GM15510 (cell line): ENCODE results near the gene PSTPIP1.
A peak's percentile ranks its signal among the peaks of the same experiment; 100 is the strongest.

ENCODE experiments used
- POLR2A ChIP-seq: IDR thresholded peaks from 3 replicates; pipeline ENCODE4 v1.6.1; 2011; ENCODE audit warnings: borderline replicate concordance; ENCODE audit not compliant: insufficient read length; ENCODE audit errors: extremely low read depth

PSTPIP1 gene

GRCh38 chr15:77066971-77067690 is 72.2 kb downstream of the PSTPIP1 start:
- no peak for TF ChIP-seq POLR2A

DNA sequence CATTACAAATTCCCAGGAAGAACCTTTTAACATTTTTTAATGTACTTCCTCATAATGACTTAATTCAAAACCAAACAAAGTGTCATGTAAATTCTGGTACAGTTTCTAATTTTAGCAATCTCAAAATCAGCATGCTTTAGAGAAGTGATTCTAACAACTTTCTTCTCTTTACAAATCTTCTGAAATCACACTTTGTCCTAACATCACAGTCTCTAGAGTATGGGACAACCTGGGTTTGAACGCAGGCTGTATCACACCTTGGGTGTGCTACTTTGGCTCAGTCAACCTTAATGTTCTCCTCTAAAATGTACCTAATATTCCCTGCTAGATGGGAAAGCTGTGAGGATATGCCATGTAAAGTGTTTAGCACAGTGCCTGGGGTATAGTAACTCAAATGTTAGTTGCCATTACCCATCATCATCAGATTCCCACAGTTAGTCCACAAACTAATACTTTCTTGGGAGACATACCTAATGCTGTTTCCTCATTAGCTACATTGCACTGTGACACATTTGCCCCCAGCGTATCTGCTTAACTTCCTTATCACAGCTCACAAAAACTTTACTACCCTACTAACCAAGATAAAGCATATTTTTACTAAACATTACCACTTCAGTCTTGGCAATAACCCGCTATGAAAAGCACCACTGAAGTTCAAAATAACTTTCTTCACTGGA is 72.9 kb downstream of the PSTPIP1 start:
- no peak for TF ChIP-seq POLR2A

DNA sequence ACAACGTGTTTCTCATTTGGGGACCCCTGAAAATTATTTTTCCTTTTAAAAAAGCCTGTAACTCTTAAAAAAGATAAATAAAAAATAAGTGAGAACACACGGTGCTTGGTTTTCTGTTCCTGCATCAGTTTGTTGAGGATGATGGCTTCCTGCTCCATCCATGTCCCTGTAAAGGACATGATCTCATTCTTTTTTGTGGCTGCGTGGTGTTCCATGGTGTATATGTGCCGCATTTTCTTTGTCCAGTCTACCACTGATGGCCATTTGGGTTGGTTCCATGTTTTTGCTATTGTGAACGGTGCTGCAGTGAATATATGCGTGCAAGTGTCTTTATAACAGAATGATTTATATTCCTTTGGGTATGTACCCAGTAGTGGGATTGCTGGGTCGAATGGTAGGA is 73.7 kb downstream of the PSTPIP1 start:
- no peak for TF ChIP-seq POLR2A

DNA sequence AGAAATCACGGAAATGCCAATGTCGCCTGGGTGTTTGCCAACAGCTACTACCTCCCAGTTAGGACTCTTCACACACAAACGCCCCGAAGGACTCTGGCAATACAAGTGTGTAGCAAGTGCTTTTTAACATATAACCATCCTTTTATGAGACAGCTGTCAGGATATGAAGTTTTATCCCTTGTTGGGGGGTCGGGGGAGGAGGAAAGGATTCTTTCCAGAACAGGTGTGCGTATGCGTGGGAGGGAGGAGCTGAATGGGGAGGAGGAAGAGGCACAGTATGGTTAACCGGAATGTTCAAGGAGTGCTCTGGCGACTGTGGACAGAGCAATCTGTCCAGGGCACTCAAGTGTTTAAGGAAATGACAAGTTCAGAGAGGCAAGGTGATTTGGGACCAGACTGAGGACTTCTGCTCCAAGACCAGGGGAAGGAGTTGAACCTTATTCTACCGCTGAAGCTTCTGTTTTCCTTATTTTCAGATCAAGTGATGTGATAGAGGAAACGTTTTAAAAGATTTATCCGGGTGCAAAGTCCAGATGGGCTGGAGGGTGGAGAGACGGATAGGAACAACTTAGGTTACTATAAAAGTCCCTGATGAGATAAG is 74.7 kb downstream of the PSTPIP1 start:
- no peak for TF ChIP-seq POLR2A

DNA sequence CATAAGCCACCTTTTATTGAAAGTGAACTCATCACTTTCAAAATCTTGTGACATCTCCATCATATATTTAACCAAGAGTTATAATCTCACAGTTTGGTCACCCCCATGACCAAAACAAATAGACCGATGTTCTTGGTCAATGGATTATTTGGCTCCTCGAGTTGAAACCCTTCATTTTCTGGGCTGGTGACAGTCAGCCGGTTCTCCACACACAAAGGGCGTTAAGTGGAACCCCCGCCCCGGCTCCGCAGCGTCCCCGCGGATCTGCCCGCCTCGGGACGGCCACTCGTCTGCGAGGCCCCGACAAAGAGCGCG is 75.2 kb downstream of the PSTPIP1 start:
- TF ChIP-seq POLR2A = no peak

GRCh38 chr15:77070495-77071304 is 75.8 kb downstream of the PSTPIP1 start, which contains the start of gene TSPAN3:
Gene TSPAN3, minus strand, starts transcription at chr15:77071109. Its CDS starts 155 bp downstream, at chr15:77070954.
- TF ChIP-seq POLR2A = peak; percentile 79

DNA sequence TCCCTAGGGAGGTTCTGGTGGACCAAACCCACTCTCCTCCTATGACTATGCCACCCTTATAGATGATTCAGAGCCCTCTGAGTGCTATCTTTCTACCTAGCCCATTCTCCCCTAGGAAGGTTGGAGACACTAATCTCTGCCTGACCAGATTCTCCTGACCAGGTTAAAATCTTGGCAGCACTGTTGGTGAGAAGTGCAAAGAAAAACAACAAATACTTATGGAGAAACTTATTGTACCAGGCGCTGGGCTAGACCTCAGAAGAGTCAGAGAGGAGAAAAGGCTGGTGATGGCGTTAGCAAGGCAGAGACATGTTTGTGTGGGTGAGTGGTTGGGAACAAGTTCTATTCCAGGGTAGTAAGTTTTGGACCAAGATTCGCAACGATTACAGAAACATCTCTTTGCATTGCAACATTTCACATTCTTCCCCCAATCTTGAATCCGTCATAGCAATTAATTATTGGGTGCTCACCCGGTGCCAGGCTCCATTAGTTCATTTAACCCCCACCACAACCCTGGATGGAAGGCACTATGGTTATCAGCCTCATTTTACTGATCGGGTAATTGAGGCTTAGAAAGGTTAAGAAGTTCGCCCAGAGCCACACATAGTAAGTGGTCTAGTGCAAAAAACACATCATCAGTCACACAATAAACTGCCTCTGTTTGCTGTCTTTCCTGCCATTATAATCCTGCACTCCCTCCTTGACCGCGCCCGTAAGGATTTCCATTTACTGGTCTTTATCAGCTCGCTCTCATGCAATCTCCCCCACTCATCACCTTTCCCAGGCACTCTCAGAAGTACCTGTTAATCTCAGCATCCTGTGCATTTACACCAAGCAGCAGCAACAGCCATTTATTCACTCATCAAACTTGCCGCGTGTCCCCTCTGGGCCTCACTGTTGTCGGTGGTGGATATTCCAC is 76.6 kb downstream of the PSTPIP1 start:
- no peak for TF ChIP-seq POLR2A

DNA sequence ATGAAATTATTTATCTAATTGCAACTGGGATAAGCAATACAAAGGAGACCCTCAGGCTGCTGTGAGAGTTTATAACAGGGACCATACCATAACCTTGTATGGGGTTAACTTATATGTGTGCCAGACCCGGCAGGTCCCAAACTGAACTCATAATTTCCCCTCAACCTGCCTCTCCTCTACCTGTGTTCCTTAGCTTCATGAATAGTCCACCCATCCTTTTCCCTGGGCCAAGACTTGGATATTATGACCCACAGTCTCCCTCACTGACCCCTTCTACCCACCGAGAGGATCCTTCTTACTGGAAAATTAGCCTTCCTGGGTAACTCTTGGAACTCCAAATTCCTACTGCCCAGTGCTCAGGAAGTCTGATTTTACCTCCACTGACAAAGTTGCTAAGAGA is 79.4 kb downstream of the PSTPIP1 start:
- TF ChIP-seq POLR2A = no peak

DNA sequence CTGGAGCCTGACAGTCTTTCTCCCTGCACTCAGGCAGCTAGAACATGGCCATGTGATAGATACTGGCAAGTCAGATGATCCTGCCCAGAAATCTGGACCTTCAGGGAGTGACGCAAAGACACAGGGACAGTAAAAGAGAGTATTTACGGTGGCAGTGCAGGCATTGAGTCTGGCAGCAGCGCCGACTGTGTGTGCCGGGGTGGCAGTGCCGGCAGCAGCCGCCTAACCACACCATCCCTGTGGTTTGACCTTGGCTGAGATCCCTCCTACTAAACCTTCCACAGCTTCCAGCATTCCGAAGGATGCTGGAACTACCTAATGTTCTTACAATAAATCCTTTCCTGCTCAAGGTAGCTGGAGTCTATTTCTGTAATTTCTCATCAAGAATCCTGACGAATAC is 80.6 kb downstream of the PSTPIP1 start:
- no peak for TF ChIP-seq POLR2A

DNA sequence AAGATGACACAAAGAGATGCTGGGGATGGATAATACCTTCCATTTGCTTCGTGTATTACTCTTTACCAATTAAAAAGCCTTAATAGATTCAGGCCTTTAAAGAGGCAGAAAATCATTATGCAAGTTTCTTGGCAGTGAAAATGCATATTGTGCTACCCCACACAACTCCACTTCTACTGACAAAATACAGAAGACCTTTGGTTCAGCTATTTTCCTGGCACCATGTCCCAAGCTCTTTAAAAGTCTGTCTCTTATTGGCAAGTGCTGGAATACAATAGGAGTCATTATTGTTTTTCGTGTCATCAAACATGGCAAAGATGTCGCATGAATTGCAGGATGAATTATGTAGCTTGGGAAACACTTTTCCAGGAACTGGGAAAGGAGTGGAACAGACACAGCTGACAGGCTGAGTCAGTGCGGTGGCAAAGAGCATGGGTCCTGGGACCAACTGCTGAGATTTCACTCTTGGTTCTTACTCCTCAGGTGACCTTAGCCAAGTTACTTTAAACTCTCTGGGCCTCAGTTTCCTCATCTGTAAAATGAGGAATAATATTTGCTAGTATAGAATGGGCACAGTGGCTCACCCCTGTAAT is 81.5 kb downstream of the PSTPIP1 start:
- no peak for TF ChIP-seq POLR2A

GRCh38 chr15:77081971-77082370 is 87.0 kb downstream of the PSTPIP1 start:
- no peak for TF ChIP-seq POLR2A

- no peak for TF ChIP-seq POLR2A
Observed at GRCh38 chr15:77083381-77084160, 88.6 kb downstream of the PSTPIP1 start.

DNA sequence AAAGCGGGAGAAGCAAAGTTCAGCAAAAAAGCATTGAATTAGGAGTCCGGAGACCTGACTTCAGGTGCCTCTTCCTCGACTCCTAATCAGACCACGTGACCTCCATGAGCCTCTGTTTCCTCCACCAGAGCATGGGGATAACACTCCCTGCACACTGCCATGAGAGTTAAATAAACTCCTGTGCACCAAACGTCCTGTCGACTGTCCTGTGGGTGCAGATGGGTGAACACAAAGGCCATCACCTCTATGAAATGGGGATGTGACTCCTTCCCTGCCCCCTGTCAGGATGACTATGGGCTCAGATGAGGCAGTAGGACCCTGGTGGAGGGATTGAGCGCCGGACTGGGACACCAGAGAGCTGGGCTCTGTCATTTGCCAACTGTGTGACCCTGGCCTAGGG is 89.5 kb downstream of the PSTPIP1 start:
- no peak for TF ChIP-seq POLR2A
